Transverse colon (tissue), 4 donors: ENCODE measurements around the gene KCNJ10.

Experiments used
- EP300 ChIP-seq: sonication (generic); formaldehyde crosslinking; IDR thresholded peaks from one replicate; pipeline ENCODE4 v1.6.1; 2017; ENCODE audit warnings: antibody characterized with exemption, low read depth
- POLR2A ChIP-seq: fragments of 450-650 bp; IDR thresholded peaks from one replicate; pipeline ENCODE4 v1.6.1; 2016; ENCODE audit warnings: antibody characterized with exemption, mild to moderate bottlenecking, moderate library complexity
- POLR2AphosphoS5 ChIP-seq, 3 donors: sonication (generic); formaldehyde crosslinking; IDR thresholded peaks; one replicate each; pipeline ENCODE4 v1.6.1; 2016; ENCODE audit warnings: antibody characterized with exemption in 3 of 3
- TF ChIP-seq, protein P1 (sequence below), 5 experiments: fragments of 200-600 bp in 3 of 5; fragments of 450-650 bp in 2 of 5; sonication (generic) in 3 of 5; IDR thresholded peaks; 1 replicate in 2 of 5; 2 replicates in 3 of 5; pipeline ENCODE4 v1.5.1; 2016 to 2017; ENCODE audit warnings: antibody characterized with exemption in 5 of 5, inconsistent platforms in 3 of 5, mild to moderate bottlenecking in 2 of 5, moderate library complexity in 1 of 5

- TF ChIP-seq, protein P1, sequence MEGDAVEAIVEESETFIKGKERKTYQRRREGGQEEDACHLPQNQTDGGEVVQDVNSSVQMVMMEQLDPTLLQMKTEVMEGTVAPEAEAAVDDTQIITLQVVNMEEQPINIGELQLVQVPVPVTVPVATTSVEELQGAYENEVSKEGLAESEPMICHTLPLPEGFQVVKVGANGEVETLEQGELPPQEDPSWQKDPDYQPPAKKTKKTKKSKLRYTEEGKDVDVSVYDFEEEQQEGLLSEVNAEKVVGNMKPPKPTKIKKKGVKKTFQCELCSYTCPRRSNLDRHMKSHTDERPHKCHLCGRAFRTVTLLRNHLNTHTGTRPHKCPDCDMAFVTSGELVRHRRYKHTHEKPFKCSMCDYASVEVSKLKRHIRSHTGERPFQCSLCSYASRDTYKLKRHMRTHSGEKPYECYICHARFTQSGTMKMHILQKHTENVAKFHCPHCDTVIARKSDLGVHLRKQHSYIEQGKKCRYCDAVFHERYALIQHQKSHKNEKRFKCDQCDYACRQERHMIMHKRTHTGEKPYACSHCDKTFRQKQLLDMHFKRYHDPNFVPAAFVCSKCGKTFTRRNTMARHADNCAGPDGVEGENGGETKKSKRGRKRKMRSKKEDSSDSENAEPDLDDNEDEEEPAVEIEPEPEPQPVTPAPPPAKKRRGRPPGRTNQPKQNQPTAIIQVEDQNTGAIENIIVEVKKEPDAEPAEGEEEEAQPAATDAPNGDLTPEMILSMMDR (IDR thresholded peaks at IDR 0.05): no peak
- TF ChIP-seq POLR2A (no peak), EP300 (no peak), POLR2AphosphoS5 (IDR thresholded peaks at IDR 0.05) (no peak)
Observed at GRCh38 chr1:160066829-160067745, 2.9 kb downstream of the KCNJ10 start.
